MM.1S (cell line): ENCODE results near the gene RBFOX1.

Experiments used
- DNase-seq: peaks from one replicate; pipeline ENCODE4 v3.0.0-alpha.2; 2015
- H2AFZ ChIP-seq: fragments of 300-600 bp; sonication (generic); 2 replicates; pipeline ENCODE4 v1.6.0; 2016; ENCODE audit warnings: antibody characterized with exemption, low read length
- H3F3A ChIP-seq: fragments of 300-600 bp; sonication (generic); 2 replicates; pipeline ENCODE4 v1.6.1; 2016; ENCODE audit warnings: mild to moderate bottlenecking, antibody characterized with exemption, low read length, moderate library complexity, mixed read lengths; ENCODE audit not compliant: insufficient read depth
- H3K27ac ChIP-seq: fragments of 300-600 bp; sonication (generic); 2 replicates; pipeline ENCODE4 v1.5.1; 2016; ENCODE audit warnings: mild to moderate bottlenecking, low read length
- H3K27me3 ChIP-seq: fragments of 300-600 bp; sonication (generic); replicated peaks from 2 replicates; pipeline ENCODE4 v1.6.0; 2016; ENCODE audit warnings: low read length; ENCODE audit not compliant: insufficient read depth
- H3K36me3 ChIP-seq: fragments of 300-600 bp; sonication (generic); replicated peaks from 2 replicates; pipeline ENCODE4 v1.6.1; 2016; ENCODE audit warnings: mild to moderate bottlenecking, low read length, mixed read lengths; ENCODE audit not compliant: insufficient read depth
- H3K4me1 ChIP-seq: fragments of 300-600 bp; sonication (generic); 2 replicates; pipeline ENCODE4 v1.6.1; 2016; ENCODE audit warnings: low read length, mixed read lengths
- H3K4me2 ChIP-seq: fragments of 300-600 bp; sonication (generic); 2 replicates; pipeline ENCODE4 v1.6.0; 2016; ENCODE audit warnings: low read depth, low read length
- H3K4me3 ChIP-seq: fragments of 300-600 bp; sonication (generic); 2 replicates; pipeline ENCODE4 v1.5.1; 2016; ENCODE audit warnings: low read length, mixed read lengths
- H3K79me2 ChIP-seq: fragments of 300-600 bp; sonication (generic); 2 replicates; pipeline ENCODE4 v1.6.1; 2016; ENCODE audit warnings: mixed run types, low read length, mixed read lengths
- H3K9ac ChIP-seq: fragments of 300-600 bp; sonication (generic); 2 replicates; pipeline ENCODE4 v1.6.1; 2016; ENCODE audit warnings: low read length, mixed read lengths
- H3K9me2 ChIP-seq: fragments of 300-600 bp; sonication (generic); replicated peaks from 2 replicates; pipeline ENCODE4 v1.6.1; 2016; ENCODE audit warnings: mild to moderate bottlenecking, low read length, mixed read lengths; ENCODE audit not compliant: insufficient read depth
- H3K9me3 ChIP-seq: fragments of 300-600 bp; sonication (generic); replicated peaks from 2 replicates; pipeline ENCODE4 v1.6.1; 2016; ENCODE audit warnings: mild to moderate bottlenecking, low read length, mixed read lengths; ENCODE audit not compliant: insufficient read depth
- H4K20me1 ChIP-seq: fragments of 300-600 bp; sonication (generic); 2 replicates; pipeline ENCODE4 v1.6.1; 2016; ENCODE audit warnings: mild to moderate bottlenecking, low read length, moderate library complexity, mixed read lengths; ENCODE audit not compliant: insufficient read depth
- EZH2 ChIP-seq: fragments of 300-600 bp; sonication (generic); optimal IDR thresholded peaks from 2 replicates; pipeline ENCODE3; 2017; ENCODE audit warnings: low read depth, mild to moderate bottlenecking, antibody characterized with exemption, low read length, mixed read lengths
- EZH2phosphoT487 ChIP-seq: fragments of 300-600 bp; sonication (generic); IDR thresholded peaks from 2 replicates; pipeline ENCODE4 v1.6.1; 2018; ENCODE audit warnings: antibody characterized with exemption, low read length
- TF ChIP-seq, protein P1 (sequence below): fragments of 300-600 bp; sonication (generic); IDR thresholded peaks from 2 replicates; pipeline ENCODE4 v1.5.1; 2016; ENCODE audit warnings: antibody characterized with exemption, low read length, mixed read lengths

RBFOX1 gene

DNA sequence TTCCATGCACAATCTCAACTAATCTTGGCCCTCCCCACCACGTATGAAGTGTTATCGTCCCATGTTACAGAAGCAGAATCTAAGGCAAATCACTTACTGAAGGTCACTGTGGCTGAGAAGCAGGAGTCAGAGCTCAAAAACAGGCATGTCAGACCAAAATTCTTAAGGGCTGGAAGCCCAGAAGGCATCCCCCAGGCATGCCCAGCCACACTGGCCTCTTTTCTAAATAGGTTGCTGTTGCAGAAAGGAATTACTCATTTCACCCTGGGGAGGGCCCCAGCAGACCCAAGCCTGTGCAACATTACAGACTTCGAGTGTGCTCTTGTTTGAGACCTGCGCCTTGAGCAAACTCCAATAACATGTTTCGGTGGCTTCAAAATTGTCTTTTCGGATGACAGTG is 194.1 kb downstream of the RBFOX1 start:
- no peaks in the 10 kb centered on the region for H3K36me3 ChIP-seq
- H3K9ac ChIP-seq, result no peak overlapping the region
- no peaks in the 10 kb centered on the region for H3F3A ChIP-seq
- no peak overlapping the region for H3K4me2 ChIP-seq
- no peak for DNase-seq
- no peaks in the 10 kb centered on the region for H4K20me1 ChIP-seq
- H3K9me3 ChIP-seq, result no peaks in the 10 kb centered on the region
- no peaks in the 10 kb centered on the region for H3K27me3 ChIP-seq
- H3K4me3 ChIP-seq, result no peak overlapping the region
- H3K9me2 ChIP-seq, result no peaks in the 10 kb centered on the region
- no peaks in the 10 kb centered on the region for H3K4me1 ChIP-seq
- H2AFZ ChIP-seq, result no peak overlapping the region
- H3K27ac ChIP-seq, result no peak overlapping the region
- TF ChIP-seq EZH2phosphoT487, result no peak
- TF ChIP-seq, protein P1, sequence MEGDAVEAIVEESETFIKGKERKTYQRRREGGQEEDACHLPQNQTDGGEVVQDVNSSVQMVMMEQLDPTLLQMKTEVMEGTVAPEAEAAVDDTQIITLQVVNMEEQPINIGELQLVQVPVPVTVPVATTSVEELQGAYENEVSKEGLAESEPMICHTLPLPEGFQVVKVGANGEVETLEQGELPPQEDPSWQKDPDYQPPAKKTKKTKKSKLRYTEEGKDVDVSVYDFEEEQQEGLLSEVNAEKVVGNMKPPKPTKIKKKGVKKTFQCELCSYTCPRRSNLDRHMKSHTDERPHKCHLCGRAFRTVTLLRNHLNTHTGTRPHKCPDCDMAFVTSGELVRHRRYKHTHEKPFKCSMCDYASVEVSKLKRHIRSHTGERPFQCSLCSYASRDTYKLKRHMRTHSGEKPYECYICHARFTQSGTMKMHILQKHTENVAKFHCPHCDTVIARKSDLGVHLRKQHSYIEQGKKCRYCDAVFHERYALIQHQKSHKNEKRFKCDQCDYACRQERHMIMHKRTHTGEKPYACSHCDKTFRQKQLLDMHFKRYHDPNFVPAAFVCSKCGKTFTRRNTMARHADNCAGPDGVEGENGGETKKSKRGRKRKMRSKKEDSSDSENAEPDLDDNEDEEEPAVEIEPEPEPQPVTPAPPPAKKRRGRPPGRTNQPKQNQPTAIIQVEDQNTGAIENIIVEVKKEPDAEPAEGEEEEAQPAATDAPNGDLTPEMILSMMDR, result no peak
- TF ChIP-seq EZH2, result no peak
- no peaks in the 10 kb centered on the region for H3K79me2 ChIP-seq

DNA sequence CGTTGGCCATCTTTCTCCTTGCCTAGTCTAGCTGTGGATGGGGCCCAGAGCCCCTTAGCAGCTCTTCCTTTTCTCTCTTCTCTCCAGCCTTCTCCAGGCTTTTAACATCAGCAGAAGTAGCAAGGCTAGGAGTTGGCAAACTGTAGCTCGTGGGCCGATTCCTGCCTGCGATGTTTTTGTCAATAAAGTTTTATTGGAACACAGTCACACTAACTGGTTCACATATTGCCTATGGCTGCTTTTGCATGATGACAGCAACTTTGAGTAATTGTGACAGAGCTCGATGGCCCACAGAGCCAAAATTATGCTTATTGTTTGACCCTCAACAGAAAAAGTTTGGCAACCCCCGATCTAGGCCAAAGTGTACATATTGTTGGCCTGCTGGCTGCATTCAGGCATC is 199.9 kb downstream of the RBFOX1 start:
- no peak for DNase-seq
- H4K20me1 ChIP-seq, result no peaks in the 10 kb centered on the region
- H3K79me2 ChIP-seq, result no peaks in the 10 kb centered on the region

DNA sequence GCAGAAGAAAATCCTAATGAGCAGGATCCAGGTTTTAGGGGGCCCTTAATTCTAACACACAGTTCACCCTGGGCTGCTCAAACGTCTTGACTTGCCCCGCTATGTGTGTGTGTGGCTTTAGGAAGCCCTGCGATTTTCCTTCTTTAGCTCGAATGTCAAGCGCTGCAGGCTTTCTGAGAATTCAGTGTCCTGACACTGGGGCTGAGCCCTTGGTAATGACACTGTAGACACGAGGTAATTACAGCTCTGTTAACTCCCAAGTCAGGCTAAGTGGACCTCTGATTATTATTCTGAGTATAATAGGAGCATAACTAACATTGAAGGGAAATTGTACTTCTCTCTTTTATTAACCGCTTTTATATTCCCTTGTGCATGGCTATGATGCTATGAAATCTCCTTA is 202.1 kb downstream of the RBFOX1 start:
- no peaks in the 10 kb centered on the region for H3K9me2 ChIP-seq
- TF ChIP-seq, protein P1, result no peak
- no peak for TF ChIP-seq EZH2phosphoT487
- no peak for TF ChIP-seq EZH2
- no peaks in the 10 kb centered on the region for H4K20me1 ChIP-seq

More for the DNA sequence above, 199.9 kb downstream of the RBFOX1 start:
- Histone ChIP-seq H2AFZ (no peak overlapping the region), H3F3A (no peaks in the 10 kb centered on the region), H3K36me3 (no peaks in the 10 kb centered on the region), H3K27me3 (no peaks in the 10 kb centered on the region), H3K27ac (no peak overlapping the region), H3K4me2 (no peak overlapping the region), H3K4me1 (no peaks in the 10 kb centered on the region), H3K9ac (no peak overlapping the region), H3K9me2 (no peaks in the 10 kb centered on the region), H3K9me3 (no peaks in the 10 kb centered on the region), H3K4me3 (no peak overlapping the region)
- no peak for TF ChIP-seq EZH2phosphoT487
- TF ChIP-seq, protein P1, result no peak
- TF ChIP-seq EZH2, result no peak

More for the DNA sequence above, 202.1 kb downstream of the RBFOX1 start:
- no peak overlapping the region for H3K4me3 ChIP-seq
- H3F3A ChIP-seq, result no peaks in the 10 kb centered on the region
- H3K27me3 ChIP-seq, result no peaks in the 10 kb centered on the region
- H3K4me2 ChIP-seq, result no peak overlapping the region
- no peaks in the 10 kb centered on the region for H3K9me3 ChIP-seq
- H2AFZ ChIP-seq, result no peak overlapping the region
- H3K9ac ChIP-seq, result no peak overlapping the region
- H3K27ac ChIP-seq, result no peak overlapping the region
- H3K4me1 ChIP-seq, result no peaks in the 10 kb centered on the region
- no peaks in the 10 kb centered on the region for H3K79me2 ChIP-seq
- no peaks in the 10 kb centered on the region for H3K36me3 ChIP-seq
- no peak for DNase-seq
